Fibroblast of villous mesenchyme (primary cell): ENCODE results near the gene LDLR. TPM values are rescaled to one million over a fixed set of nuclear protein-coding genes. Genes with fewer than 3 reads are reported as not detected.
A peak's percentile ranks its signal among the peaks of the same experiment; 100 is the strongest.
"Not testable (repeated sequence)": the region's sequence is repeated elsewhere in the genome, so short reads cannot be mapped to it uniquely, and the experiment has no call there.

Source experiments
- DNase-seq: peaks from one replicate; pipeline ENCODE4 v3.0.0-alpha.2; 2010; ENCODE audit warnings: low read depth
- H3K4me3 ChIP-seq: 2 replicates; pipeline ENCODE4 v1.5.1; 2011; ENCODE audit warnings: low read depth, mild to moderate bottlenecking, low read length
- CTCF ChIP-seq: IDR thresholded peaks from 2 replicates; pipeline ENCODE4 v1.5.1; 2012; ENCODE audit warnings: low read depth, mild to moderate bottlenecking, low read length; ENCODE audit not compliant: insufficient read depth
- total RNA-seq: library from RNA; depleted of rRNA; stranded (reverse); fragments of >200 nt; gene quantifications from 2 replicates; pipeline ENCODE4 v1.2.3, GENCODE V29; 2012

LDLR gene
- total RNA-seq, 1 donor = 392 TPM

DNA sequence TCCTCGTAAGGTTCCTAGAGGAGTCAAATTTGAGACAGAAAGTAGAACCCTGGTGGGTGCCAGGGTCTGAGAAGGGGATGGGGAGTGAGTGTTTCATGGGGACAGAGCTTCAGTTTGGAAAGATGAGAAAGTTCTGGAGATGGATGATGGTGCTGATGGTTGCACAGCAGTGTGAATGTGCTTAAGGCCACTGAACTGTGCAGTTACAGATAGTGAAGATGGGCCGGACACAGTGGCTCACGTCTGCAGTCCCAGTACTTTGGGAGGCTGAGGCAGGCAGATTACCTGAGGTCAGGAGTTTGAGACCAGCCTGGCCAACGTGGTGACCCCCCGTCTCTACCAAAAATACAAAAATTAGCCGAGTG lies 65.4 kb downstream of the LDLR start:
- DNase-seq = no peak
- H3K4me3 ChIP-seq = peak overlapping the region; percentile 85
- TF ChIP-seq CTCF = no peak

DNA sequence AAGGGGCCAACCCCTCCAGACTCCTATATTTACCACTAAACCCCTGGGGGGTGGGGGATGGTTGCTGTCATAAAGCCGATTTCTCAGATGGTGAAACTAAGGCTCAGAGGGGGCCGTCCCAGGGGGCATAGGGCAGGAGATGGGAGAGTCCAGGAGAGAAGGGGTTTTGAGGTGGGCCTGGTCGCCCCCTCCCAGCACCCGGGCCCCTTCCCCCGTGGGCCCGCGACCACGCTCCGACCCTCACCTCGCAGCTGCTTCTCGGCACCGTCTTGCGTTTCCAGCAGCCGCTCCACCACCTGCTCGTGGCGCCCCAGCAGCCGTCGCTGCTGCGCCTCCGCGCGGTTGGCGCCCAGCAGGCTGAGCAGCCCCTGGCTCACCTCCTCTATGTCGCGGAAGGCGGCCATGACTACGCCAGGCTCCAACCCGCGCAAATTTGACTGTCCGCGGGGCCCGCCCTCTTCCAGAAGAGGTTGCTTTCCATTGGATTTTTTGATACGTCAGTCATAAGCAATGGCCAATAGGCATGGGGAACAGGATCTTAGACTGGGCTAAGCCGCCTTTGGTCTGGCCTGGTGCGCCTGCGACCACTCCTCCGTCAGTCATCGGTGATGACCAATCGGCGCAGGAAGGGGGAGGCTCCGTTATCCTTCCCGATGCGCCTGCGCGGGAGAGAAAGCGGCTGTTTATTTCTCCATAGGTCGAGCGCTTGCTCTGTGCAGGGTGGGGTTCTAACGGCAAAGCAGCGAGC lies 66.3 kb downstream of the LDLR start, which contains the start of gene SPC24:
Gene SPC24, minus strand, starts transcription at position 410 of the 748 bp plus-strand sequence. Its CDS starts 6 bp downstream, at position 404.
- TF ChIP-seq CTCF = no peak
- DNase-seq = peak; percentile 99
- peak within 1 kb of the TSS; percentile 85 for H3K4me3 ChIP-seq

- TF ChIP-seq CTCF = peak; percentile 18
- peak; percentile 87 for DNase-seq
- H3K4me3 ChIP-seq = no peak overlapping the region
These were observed 70.6 kb downstream of the LDLR start for GRCh38 chr19:11159598-11160439.

DNA sequence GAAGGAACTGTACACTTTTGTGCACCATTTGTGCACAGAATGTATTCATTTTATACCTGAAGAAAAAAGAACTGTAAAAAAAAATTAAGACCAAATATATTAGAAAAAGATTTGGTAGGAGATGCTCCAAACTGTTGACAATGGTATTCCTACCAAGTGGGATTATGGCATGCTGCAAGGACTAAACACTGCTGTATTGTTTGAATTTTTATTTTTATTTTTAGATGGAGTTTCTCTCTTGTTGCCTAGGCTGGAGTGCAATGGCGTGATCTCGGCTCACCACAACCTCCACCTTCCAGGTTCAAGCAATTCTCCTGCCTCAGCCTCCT lies 71.1 kb downstream of the LDLR start:
- H3K4me3 ChIP-seq, DNase-seq: not testable (repeated sequence)

GRCh38 chr19:11164296-11164695 lies 75.0 kb downstream of the LDLR start:
- no peak overlapping the region for H3K4me3 ChIP-seq
- TF ChIP-seq CTCF = no peak
- no peak for DNase-seq

- H3K4me3 ChIP-seq = no peak overlapping the region
- no peak for TF ChIP-seq CTCF
- peak; percentile 86 for DNase-seq
These were observed 75.7 kb downstream of the LDLR start for GRCh38 chr19:11164879-11165406.

- no peak for TF ChIP-seq CTCF
- H3K4me3 ChIP-seq = no peak overlapping the region
- DNase-seq = no peak
These were observed 76.3 kb downstream of the LDLR start for GRCh38 chr19:11165486-11166030.
